HCT116 (cell line): ENCODE data around the gene SETD1A. TPM values are rescaled to one million over a fixed set of nuclear protein-coding genes. Genes with fewer than 3 reads are reported as not detected.

Source experiments
- ATAC-seq: fragments of 200-7000 bp; cut with Tn5 transposase; 2 replicates; pipeline ENCODE4 v1.9.1; 2020; ENCODE audit warnings: mild to moderate bottlenecking, moderate library complexity
- BruUV-seq: library from RNA; stranded (reverse); fragments of 400-500 nt; replicated peaks from 2 replicates; lab custom pipeline; 2021; lab: Mats Ljungman, UMichigan
- CTCF ChIA-PET: fragments of 300-600 bp; sonication (Branson Sonifier 250); formaldehyde crosslinking; loops from one replicate; lab custom pipeline; 2021; ENCODE audit warnings: antibody characterized with exemption; lab: Charles Lee
- POLR2A ChIA-PET: fragments of 300-600, 350-600 bp; sonication (Branson Sonifier 250); formaldehyde crosslinking; loops from one replicate; lab custom pipeline; 2021; ENCODE audit warnings: antibody characterized with exemption; lab: Charles Lee
- RAD21 ChIA-PET, 2 experiments: fragments of 300-600 bp; sonication (Branson Sonifier 250); formaldehyde crosslinking; loops; one replicate each; lab custom pipeline; 2023; ENCODE audit warnings: low total read pairs in 2 of 2; ENCODE audit not compliant: uncharacterized antibody in 2 of 2, unreplicated experiment in 2 of 2, low non-redundant PET in 1 of 2; lab: Charles Lee
- DNase-seq: peaks from one replicate; pipeline ENCODE4 v3.0.0-alpha.2; 2010; ENCODE audit warnings: low read depth, low spot score
- H2AFZ ChIP-seq: fragments of 200-600 bp; shearing (Covaris generic), sonication (generic); 2 replicates; pipeline ENCODE4 v1.6.1; 2017; ENCODE audit warnings: low read depth, mixed run types, mixed read lengths, antibody characterized with exemption, low read length; ENCODE audit not compliant: poor library complexity, severe bottlenecking
- H3K27ac ChIP-seq: 2 replicates; pipeline ENCODE4 v1.5.1; 2012; ENCODE audit warnings: low read depth, low read length
- H3K27me3 ChIP-seq: fragments of 200-600 bp; sonication (generic); 2 replicates; pipeline ENCODE4 v1.6.1; 2016; ENCODE audit warnings: mixed run types, low read length, mixed read lengths; ENCODE audit not compliant: insufficient read depth
- H3K36me3 ChIP-seq, 2 experiments: fragments of 200-500 bp in 1 of 2; fragments of 200-600 bp in 1 of 2; sonication (Bioruptor generic) in 1 of 2; sonication (generic) in 1 of 2; 2 replicates each; pipeline versions ENCODE4 v1.5.1 to v1.6.1; 2014 to 2016; ENCODE audit warnings: low read length in 2 of 2, inconsistent platforms in 1 of 2, mixed read lengths in 1 of 2, mixed run types in 1 of 2; ENCODE audit not compliant: insufficient read depth in 2 of 2, control insufficient read depth in 1 of 2
- H3K4me1 ChIP-seq, 2 experiments: fragments of 200-600 bp in 1 of 2; sonication (generic) in 1 of 2; 2 replicates each; pipeline versions ENCODE4 v1.5.1 to v1.6.1; 2012 to 2017; ENCODE audit warnings: low read length in 2 of 2, inconsistent platforms in 1 of 2, mild to moderate bottlenecking in 1 of 2, mixed read lengths in 1 of 2, mixed run types in 1 of 2, moderate library complexity in 1 of 2; ENCODE audit not compliant: insufficient read depth in 2 of 2, control insufficient read depth in 1 of 2
- H3K4me2 ChIP-seq: fragments of 200-600 bp; sonication (generic); 2 replicates; pipeline ENCODE4 v1.6.1; 2017; ENCODE audit warnings: mixed run types, low read length, mixed read lengths
- H3K4me3 ChIP-seq, 2 experiments: fragments of 200-600 bp in 1 of 2; sonication (generic) in 1 of 2; replicated peaks in 1 of 2; 2 replicates each; pipeline ENCODE4 v1.5.1; 2011 to 2016; ENCODE audit warnings: low read length in 2 of 2, control low read depth in 1 of 2, low read depth in 1 of 2, mild to moderate bottlenecking in 1 of 2, mixed read lengths in 1 of 2, mixed run types in 1 of 2
- H3K79me2 ChIP-seq: fragments of 200-600 bp; sonication (generic); 2 replicates; pipeline ENCODE4 v1.6.1; 2017; ENCODE audit warnings: mild to moderate bottlenecking, mixed run types, low read length, moderate library complexity, mixed read lengths; ENCODE audit not compliant: insufficient read depth
- H3K9ac ChIP-seq: fragments of 200-600 bp; sonication (generic); 2 replicates; pipeline ENCODE4 v1.6.1; 2016; ENCODE audit warnings: low read length, mixed read lengths
- H3K9me2 ChIP-seq: fragments of 200-600 bp; sonication (generic), shearing (Covaris generic); 2 replicates; pipeline ENCODE4 v1.6.1; 2017; ENCODE audit warnings: mixed run types, mild to moderate bottlenecking, moderate library complexity; ENCODE audit not compliant: insufficient read depth
- H3K9me3 ChIP-seq, 2 experiments: fragments of 200-500 bp in 1 of 2; fragments of 200-600 bp in 1 of 2; sonication (Bioruptor generic) in 1 of 2; sonication (generic) in 1 of 2; 2 replicates each; pipeline ENCODE4 v1.6.1; 2014 to 2017; ENCODE audit warnings: low read length in 2 of 2, mixed read lengths in 2 of 2, inconsistent platforms in 1 of 2, low read depth in 1 of 2, mild to moderate bottlenecking in 1 of 2, mixed run types in 1 of 2, moderate library complexity in 1 of 2; ENCODE audit not compliant: control insufficient read depth in 1 of 2, insufficient read depth in 1 of 2
- H4K20me1 ChIP-seq: fragments of 200-600 bp; sonication (generic), shearing (Covaris generic); 2 replicates; pipeline ENCODE4 v1.6.1; 2017; ENCODE audit warnings: mixed run types, mild to moderate bottlenecking, moderate library complexity; ENCODE audit not compliant: insufficient read depth
- CBX3 ChIP-seq: IDR thresholded peaks from 2 replicates; pipeline ENCODE4 v1.6.1; 2012; ENCODE audit warnings: low read depth
- CEBPB ChIP-seq: IDR thresholded peaks from 2 replicates; pipeline ENCODE4 v1.6.1; 2012; ENCODE audit warnings: low read depth
- EGR1 ChIP-seq: IDR thresholded peaks from 2 replicates; pipeline ENCODE4 v1.6.1; 2012; ENCODE audit warnings: low read depth
- ELF1 ChIP-seq: IDR thresholded peaks from 2 replicates; pipeline ENCODE4 v1.6.1; 2012; ENCODE audit warnings: low read depth, borderline replicate concordance
- EZH2phosphoT487 ChIP-seq: fragments of 200-600 bp; IDR thresholded peaks from 2 replicates; pipeline ENCODE4 v1.6.1; 2018; ENCODE audit warnings: antibody characterized with exemption, borderline replicate concordance
- POLR2A ChIP-seq: IDR thresholded peaks from 2 replicates; pipeline ENCODE4 v1.7.0; 2011; ENCODE audit warnings: borderline replicate concordance; ENCODE audit not compliant: insufficient read depth, insufficient read length; ENCODE audit errors: extremely low read depth
- POLR2AphosphoS5 ChIP-seq: IDR thresholded peaks from 2 replicates; pipeline ENCODE4 v1.6.1; 2011; ENCODE audit warnings: mild to moderate bottlenecking, low read depth, low read length, moderate library complexity
- SP1 ChIP-seq: IDR thresholded peaks from 2 replicates; pipeline ENCODE4 v1.6.1; 2012; ENCODE audit warnings: low read depth
- SRF ChIP-seq: IDR thresholded peaks from 2 replicates; pipeline ENCODE4 v1.6.1; 2012; ENCODE audit warnings: low read depth
- ZFX ChIP-seq: fragments of 450-650 bp; IDR thresholded peaks from 2 replicates; pipeline ENCODE4 v1.6.1; 2017
- ZNF274 ChIP-seq: fragments of 200-500 bp; sonication (Bioruptor generic); IDR thresholded peaks from 2 replicates; pipeline ENCODE4 v1.6.1; 2014; ENCODE audit warnings: mild to moderate bottlenecking, low read depth, low read length, inconsistent platforms
- intact Hi-C: fragments of 100-400 bp; cut with micrococcal nuclease; formaldehyde crosslinking; loops from 2 replicates; pipeline ENCODE4 v1.10.0; 2022
- total RNA-seq: library from RNA; stranded (reverse); gene quantifications from one replicate; pipeline ENCODE4 v1.2.1, GENCODE V29; 2021; ENCODE audit not compliant: unreplicated experiment
- TF ChIP-seq, protein P1 (sequence below): IDR thresholded peaks from 2 replicates; pipeline ENCODE4 v1.6.1; 2012
- TF ChIP-seq, protein P2 (sequence below), 3 experiments: fragments of 200-600 bp in 1 of 3; sonication (generic) in 1 of 3; IDR thresholded peaks in 2 of 3; conservative IDR thresholded peaks in 1 of 3; 2 replicates each; pipeline ENCODE4 v1.5.1; 2012 to 2017; ENCODE audit warnings: low read depth in 2 of 3, low read length in 2 of 3, antibody characterized with exemption in 1 of 3, borderline replicate concordance in 1 of 3, control low read depth in 1 of 3, mild to moderate bottlenecking in 1 of 3, mixed read lengths in 1 of 3, mixed run types in 1 of 3, moderate library complexity in 1 of 3; ENCODE audit not compliant: insufficient read depth in 1 of 3
- TF ChIP-seq, protein P3 (sequence below): IDR thresholded peaks from 2 replicates; pipeline ENCODE4 v1.6.1; 2012
- TF ChIP-seq, protein P4 (sequence below): IDR thresholded peaks from 2 replicates; pipeline ENCODE4 v1.6.1; 2011; ENCODE audit warnings: mild to moderate bottlenecking, low read length, moderate library complexity; ENCODE audit not compliant: insufficient replicate concordance; ENCODE audit errors: extremely low read depth

SETD1A gene
- total RNA-seq, 1 experiment from 2014 or later, result 26.9 TPM

DNA sequence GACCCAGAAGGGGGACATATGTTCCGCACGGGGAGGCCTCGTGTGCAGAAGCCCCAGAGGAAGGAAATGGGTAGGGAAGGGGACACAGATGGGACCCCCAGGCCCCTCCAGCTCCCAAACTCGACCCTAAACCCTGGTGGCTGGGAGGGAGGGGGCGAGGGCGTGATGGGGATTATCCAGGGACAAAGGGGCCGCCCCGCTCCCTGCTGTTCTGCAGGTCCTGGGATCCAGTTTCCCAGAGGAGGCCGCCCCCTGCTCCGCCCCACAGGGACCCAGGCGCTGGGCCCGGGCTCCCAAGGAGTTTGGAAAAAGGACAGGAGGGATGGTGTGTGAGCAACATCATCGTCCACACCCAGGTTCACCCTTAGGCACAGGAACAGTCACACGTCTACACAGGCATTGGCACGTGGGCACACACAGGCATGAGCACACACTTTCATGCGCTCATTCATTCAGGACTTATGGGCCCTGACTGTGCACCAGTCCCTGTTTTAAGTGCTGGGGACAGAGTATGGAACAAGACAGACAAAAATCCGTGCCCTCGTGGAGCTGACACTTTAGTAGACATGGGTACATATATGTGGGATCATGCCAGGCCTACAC is 47.0 kb upstream of the SETD1A start:
- no peaks in the 10 kb centered on the region for H4K20me1 ChIP-seq
- no peaks in the 10 kb centered on the region for H3K4me1 ChIP-seq
- no peaks in the 10 kb centered on the region for H3K36me3 ChIP-seq
- H3K27ac ChIP-seq, result no peak overlapping the region
- RAD21 ChIA-PET, result no interaction called here
- H3K9me2 ChIP-seq, result no peaks in the 10 kb centered on the region
- BruUV-seq, result no TSS peak
- H2AFZ ChIP-seq, result no peak overlapping the region
- no peak overlapping the region for H3K9ac ChIP-seq
- DNase-seq, result no peak
- H3K27me3 ChIP-seq, result no peaks in the 10 kb centered on the region
- no peaks in the 10 kb centered on the region for H3K9me3 ChIP-seq
- TF ChIP-seq POLR2AphosphoS5, result no peak
- TF ChIP-seq EZH2phosphoT487, result no peak
- no peak for TF ChIP-seq SP1
- no peak for TF ChIP-seq SRF
- TF ChIP-seq, protein P1, sequence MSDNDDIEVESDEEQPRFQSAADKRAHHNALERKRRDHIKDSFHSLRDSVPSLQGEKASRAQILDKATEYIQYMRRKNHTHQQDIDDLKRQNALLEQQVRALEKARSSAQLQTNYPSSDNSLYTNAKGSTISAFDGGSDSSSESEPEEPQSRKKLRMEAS, result no peak
- no peak for TF ChIP-seq EGR1
- no peak for TF ChIP-seq CBX3
- TF ChIP-seq, all 23 proteins: peak for 0
- Histone ChIP-seq H3K4me2 (no peak overlapping the region), H3K4me3 (no peak overlapping the region), H3K79me2 (no peaks in the 10 kb centered on the region)
- POLR2A ChIA-PET, result interaction anchor here (0.6 kb wide), 1 partner anchor 207 kb away, joined by 4 read pairs; the partner anchor contains the start of gene KAT8
- intact Hi-C loops, result no loop called here
- no peak for ATAC-seq
- CTCF ChIA-PET, result no interaction called here

DNA sequence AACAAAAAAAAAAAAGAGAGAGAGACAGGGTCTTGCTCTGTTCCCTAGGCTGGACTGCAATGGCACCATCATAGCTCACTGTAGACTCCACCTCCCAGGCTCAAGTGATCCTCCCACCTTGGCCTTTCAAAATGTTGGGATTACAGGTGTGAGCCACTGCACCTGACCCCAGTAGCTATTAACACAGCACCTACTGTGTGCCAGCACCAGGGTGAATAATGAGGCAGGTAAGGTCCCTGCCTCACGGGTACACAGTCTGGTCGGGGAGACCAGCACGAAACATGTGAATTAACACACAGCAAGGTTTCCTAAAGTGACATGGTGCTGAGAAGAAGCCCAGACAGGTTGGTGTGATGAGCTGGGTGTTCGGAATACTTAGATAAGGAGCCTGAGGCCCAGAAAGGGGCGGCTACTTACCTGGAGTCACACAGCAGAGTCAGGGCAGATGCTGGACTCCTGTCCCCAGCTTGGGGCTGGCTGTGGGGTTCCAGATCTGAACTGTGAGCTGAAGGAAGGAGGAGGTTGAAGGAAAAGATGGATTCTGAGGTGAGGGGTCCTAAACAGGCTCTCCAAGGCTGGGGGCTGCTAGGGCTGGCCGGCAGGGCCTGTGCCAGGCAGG is 44.7 kb upstream of the SETD1A start:
- Histone ChIP-seq H3K79me2 (no peaks in the 10 kb centered on the region), H4K20me1 (no peaks in the 10 kb centered on the region), H3K4me2 (no peak overlapping the region), H3K27me3 (no peaks in the 10 kb centered on the region), H3K9me3 (no peaks in the 10 kb centered on the region), H3K27ac (no peak overlapping the region), H3K9me2 (no peaks in the 10 kb centered on the region), H3K9ac (no peak overlapping the region), H3K36me3 (no peaks in the 10 kb centered on the region), H3K4me3 (no peak overlapping the region), H3K4me1 (no peaks in the 10 kb centered on the region), H2AFZ (no peak overlapping the region)
- BruUV-seq, result no TSS peak
- ChIA-PET CTCF (no interaction called here), POLR2A (no interaction called here), RAD21 (no interaction called here)
- intact Hi-C loops, result no loop called here
- ATAC-seq, result no peak
- DNase-seq, result no peak
- TF ChIP-seq SP1 (no peak), ZFX (no peak), POLR2A (no peak), CBX3 (no peak), ELF1 (no peak), ZNF274 (no peak), CEBPB (no peak)
- TF ChIP-seq, protein P2, sequence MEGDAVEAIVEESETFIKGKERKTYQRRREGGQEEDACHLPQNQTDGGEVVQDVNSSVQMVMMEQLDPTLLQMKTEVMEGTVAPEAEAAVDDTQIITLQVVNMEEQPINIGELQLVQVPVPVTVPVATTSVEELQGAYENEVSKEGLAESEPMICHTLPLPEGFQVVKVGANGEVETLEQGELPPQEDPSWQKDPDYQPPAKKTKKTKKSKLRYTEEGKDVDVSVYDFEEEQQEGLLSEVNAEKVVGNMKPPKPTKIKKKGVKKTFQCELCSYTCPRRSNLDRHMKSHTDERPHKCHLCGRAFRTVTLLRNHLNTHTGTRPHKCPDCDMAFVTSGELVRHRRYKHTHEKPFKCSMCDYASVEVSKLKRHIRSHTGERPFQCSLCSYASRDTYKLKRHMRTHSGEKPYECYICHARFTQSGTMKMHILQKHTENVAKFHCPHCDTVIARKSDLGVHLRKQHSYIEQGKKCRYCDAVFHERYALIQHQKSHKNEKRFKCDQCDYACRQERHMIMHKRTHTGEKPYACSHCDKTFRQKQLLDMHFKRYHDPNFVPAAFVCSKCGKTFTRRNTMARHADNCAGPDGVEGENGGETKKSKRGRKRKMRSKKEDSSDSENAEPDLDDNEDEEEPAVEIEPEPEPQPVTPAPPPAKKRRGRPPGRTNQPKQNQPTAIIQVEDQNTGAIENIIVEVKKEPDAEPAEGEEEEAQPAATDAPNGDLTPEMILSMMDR (IDR thresholded peaks at IDR 0.05 in 2 of 3, conservative IDR thresholded peaks at IDR 0.05 in 1 of 3; ENCODE audit: borderline replicate concordance in 1 of 3, insufficient read depth in 1 of 3, low read depth in 2 of 3, low read length in 2 of 3), result no peak
- TF ChIP-seq, protein P3, sequence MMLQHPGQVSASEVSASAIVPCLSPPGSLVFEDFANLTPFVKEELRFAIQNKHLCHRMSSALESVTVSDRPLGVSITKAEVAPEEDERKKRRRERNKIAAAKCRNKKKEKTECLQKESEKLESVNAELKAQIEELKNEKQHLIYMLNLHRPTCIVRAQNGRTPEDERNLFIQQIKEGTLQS, result no peak
- TF ChIP-seq, protein P4, sequence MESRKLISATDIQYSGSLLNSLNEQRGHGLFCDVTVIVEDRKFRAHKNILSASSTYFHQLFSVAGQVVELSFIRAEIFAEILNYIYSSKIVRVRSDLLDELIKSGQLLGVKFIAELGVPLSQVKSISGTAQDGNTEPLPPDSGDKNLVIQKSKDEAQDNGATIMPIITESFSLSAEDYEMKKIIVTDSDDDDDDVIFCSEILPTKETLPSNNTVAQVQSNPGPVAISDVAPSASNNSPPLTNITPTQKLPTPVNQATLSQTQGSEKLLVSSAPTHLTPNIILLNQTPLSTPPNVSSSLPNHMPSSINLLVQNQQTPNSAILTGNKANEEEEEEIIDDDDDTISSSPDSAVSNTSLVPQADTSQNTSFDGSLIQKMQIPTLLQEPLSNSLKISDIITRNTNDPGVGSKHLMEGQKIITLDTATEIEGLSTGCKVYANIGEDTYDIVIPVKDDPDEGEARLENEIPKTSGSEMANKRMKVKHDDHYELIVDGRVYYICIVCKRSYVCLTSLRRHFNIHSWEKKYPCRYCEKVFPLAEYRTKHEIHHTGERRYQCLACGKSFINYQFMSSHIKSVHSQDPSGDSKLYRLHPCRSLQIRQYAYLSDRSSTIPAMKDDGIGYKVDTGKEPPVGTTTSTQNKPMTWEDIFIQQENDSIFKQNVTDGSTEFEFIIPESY, result no peak
- TF ChIP-seq, protein P1, result no peak
